ENCODE results near the gene GBF1.

GRCh38 chr10:102306710-102307109 lies 61.4 kb downstream of the GBF1 start:
- TF ChIP-seq FOS (IDR thresholded peaks at IDR 0.05; ENCODE audit: borderline replicate concordance, extremely low read depth, insufficient read length) (no peak), FOXM1 (IDR thresholded peaks at IDR 0.05; ENCODE audit: low read depth, low read length) (no peak), PKNOX1 (IDR thresholded peaks at IDR 0.05) (no peak), SREBF2 (IDR thresholded peaks at IDR 0.05; ENCODE audit: low read length) (no peak), EZH2 (IDR thresholded peaks at IDR 0.05; ENCODE audit: borderline replicate concordance, control insufficient read depth, low read depth, low read length) (no peak), POLR2A (IDR thresholded peaks at IDR 0.05; ENCODE audit: low read depth, low read length) (no peak)

Measured in GM12878 (cell line).